Prostate gland (tissue), 2 donors: ENCODE data around the gene ITGAX. TPM values are rescaled to one million over a fixed set of nuclear protein-coding genes. Genes with fewer than 3 reads are reported as not detected.

Source experiments
- DNase-seq: peaks from one replicate; pipeline ENCODE4 v3.0.0-alpha.2; 2019; ENCODE audit warnings: low spot score
- H3K27ac ChIP-seq, 2 donors: fragments of 200-600 bp; sonication (generic); 2 replicates each; pipeline ENCODE4 v1.5.1; 2017 to 2019
- H3K27me3 ChIP-seq: fragments of 200-600 bp; sonication (generic); replicated peaks from 2 replicates; pipeline ENCODE4 v1.5.1; 2019; ENCODE audit not compliant: insufficient read depth
- H3K36me3 ChIP-seq, 2 donors: fragments of 200-600 bp; sonication (generic); 1 replicate in 1 of 2; 2 replicates in 1 of 2; pipeline versions ENCODE4 v1.5.1 to v1.8.1; 2017 to 2019
- H3K4me1 ChIP-seq: fragments of 200-600 bp; sonication (generic); replicated peaks from 2 replicates; pipeline ENCODE4 v1.5.1; 2019
- H3K4me3 ChIP-seq, 2 donors: fragments of 200-600 bp; sonication (generic); 2 replicates each; pipeline ENCODE4 v1.5.1; 2017 to 2019
- H3K9me3 ChIP-seq: fragments of 200-600 bp; sonication (generic); 2 replicates; pipeline ENCODE4 v1.5.1; 2017
- CTCF ChIP-seq, 4 experiments: fragments of 200-600 bp in 2 of 4; fragments of 450-650 bp in 2 of 4; sonication (generic) in 2 of 4; IDR thresholded peaks; 1 replicate in 3 of 4; 2 replicates in 1 of 4; pipeline ENCODE4 v1.5.1; 2016 to 2019; ENCODE audit warnings: antibody characterized with exemption in 4 of 4, mild to moderate bottlenecking in 2 of 4, moderate library complexity in 2 of 4
- POLR2A ChIP-seq: fragments of 450-650 bp; IDR thresholded peaks from one replicate; pipeline ENCODE4 v1.6.1; 2016; ENCODE audit warnings: antibody characterized with exemption, mild to moderate bottlenecking
- POLR2AphosphoS5 ChIP-seq: sonication (generic); formaldehyde crosslinking; IDR thresholded peaks from one replicate; pipeline ENCODE4 v1.6.1; 2017; ENCODE audit warnings: antibody characterized with exemption
- WGBS: methylation state at CpG from one replicate; pipeline ENCODE4 v1.1.5; 2018; 5-methylcytosine and 5-hydroxymethylcytosine counted together
- intact Hi-C: fragments of 100-400 bp; cut with DNase I; formaldehyde crosslinking; loops from one replicate; pipeline ENCODE4 v1.14.2; 2022
- total RNA-seq, 2 donors: library from RNA; depleted of rRNA; stranded (reverse); fragments of >200 nt; gene quantifications; one replicate each; pipeline ENCODE4 v1.1.0, GENCODE V29; 2016

ITGAX gene
- total RNA-seq, 2 donors from 2014 or later = 2.0 to 3.7 TPM

GRCh38 chr16:31388535-31388934 is 33.6 kb downstream of the ITGAX start:
- no peak for TF ChIP-seq CTCF (IDR thresholded peaks at IDR 0.05)
- no peak for TF ChIP-seq POLR2AphosphoS5
- TF ChIP-seq POLR2A = no peak
- Histone ChIP-seq H3K4me1 (no peaks in the 10 kb centered on the region), H3K27me3 (peaks cover 2% of the 10 kb centered on the region), H3K4me3 (no peak overlapping the region), H3K36me3 (no peaks in the 10 kb centered on the region), H3K27ac (no peak overlapping the region), H3K9me3 (no peaks in the 10 kb centered on the region)
- DNase-seq = no peak
- 66% methylated on average over 2 of the region's 2 CpGs for WGBS
- intact Hi-C loops = no loop called here

GRCh38 chr16:31390504-31391041 is 35.6 kb downstream of the ITGAX start:
- intact Hi-C loops = no loop called here
- 54% methylated on average over 6 of the region's 6 CpGs for WGBS

GRCh38 chr16:31393056-31393455 is 38.1 kb downstream of the ITGAX start, which contains the start of gene ITGAD:
Gene ITGAD (plus strand): TSS chr16:31393335. CDS start chr16:31393361, 26 bp downstream.
- H3K4me1 ChIP-seq = no peaks in the 10 kb centered on the region
- H3K36me3 ChIP-seq = no peaks in the 10 kb centered on the region
- intact Hi-C loops = no loop called here
- no peak within 1 kb of the TSS for H3K4me3 ChIP-seq
- no peaks in the 10 kb centered on the region for H3K9me3 ChIP-seq
- DNase-seq = no peak
- peaks cover 2% of the 10 kb centered on the region for H3K27me3 ChIP-seq
- WGBS = 60% methylated on average over 5 of the region's 5 CpGs
- H3K27ac ChIP-seq = no peak within 1 kb of the TSS
- TF ChIP-seq POLR2A (no peak), POLR2AphosphoS5 (no peak)

More at GRCh38 chr16:31390504-31391041, 35.6 kb downstream of the ITGAX start:
- Histone ChIP-seq H3K4me3 (no peak overlapping the region), H3K9me3 (no peaks in the 10 kb centered on the region), H3K27ac (no peak overlapping the region), H3K27me3 (peaks cover 2% of the 10 kb centered on the region), H3K4me1 (no peaks in the 10 kb centered on the region), H3K36me3 (no peaks in the 10 kb centered on the region)
- DNase-seq = no peak
- TF ChIP-seq POLR2A (no peak), POLR2AphosphoS5 (no peak), CTCF (IDR thresholded peaks at IDR 0.05) (no peak)

- Histone ChIP-seq H3K27me3 (no peaks in the 10 kb centered on the region), H3K9me3 (no peaks in the 10 kb centered on the region), H3K4me3 (no peak overlapping the region), H3K36me3 (no peaks in the 10 kb centered on the region), H3K27ac (no peak overlapping the region), H3K4me1 (no peaks in the 10 kb centered on the region)
- DNase-seq = no peak
- TF ChIP-seq POLR2AphosphoS5 = no peak
- no peak for TF ChIP-seq CTCF (IDR thresholded peaks at IDR 0.05)
- TF ChIP-seq POLR2A = no peak
- WGBS = 62% methylated on average over 6 of the region's 6 CpGs
- intact Hi-C loops = no loop called here
Measured at GRCh38 chr16:31395647-31396046, 40.7 kb downstream of the ITGAX start.

GRCh38 chr16:31397096-31397660 is 42.2 kb downstream of the ITGAX start:
- no peak for DNase-seq
- Histone ChIP-seq H3K36me3 (no peaks in the 10 kb centered on the region), H3K27me3 (no peaks in the 10 kb centered on the region), H3K9me3 (no peaks in the 10 kb centered on the region), H3K4me3 (no peak overlapping the region), H3K27ac (no peak overlapping the region), H3K4me1 (no peaks in the 10 kb centered on the region)
- 75% methylated on average over 10 of the region's 18 CpGs for WGBS
- intact Hi-C loops = no loop called here
- TF ChIP-seq CTCF (IDR thresholded peaks at IDR 0.05) (no peak), POLR2AphosphoS5 (no peak), POLR2A (no peak)
